OCI-M2 (cell line): ENCODE measurements around the gene NELFE.
"Not testable (repeated sequence)": the region's sequence is repeated elsewhere in the genome, so short reads cannot be mapped to it uniquely, and the experiment has no call there.

Experiments used
- DNase-seq: peaks from one replicate; lab custom pipeline; 2025; ENCODE audit not compliant: unreplicated experiment; lab: John Stamatoyannopoulos, UW

The NELFE gene

DNA sequence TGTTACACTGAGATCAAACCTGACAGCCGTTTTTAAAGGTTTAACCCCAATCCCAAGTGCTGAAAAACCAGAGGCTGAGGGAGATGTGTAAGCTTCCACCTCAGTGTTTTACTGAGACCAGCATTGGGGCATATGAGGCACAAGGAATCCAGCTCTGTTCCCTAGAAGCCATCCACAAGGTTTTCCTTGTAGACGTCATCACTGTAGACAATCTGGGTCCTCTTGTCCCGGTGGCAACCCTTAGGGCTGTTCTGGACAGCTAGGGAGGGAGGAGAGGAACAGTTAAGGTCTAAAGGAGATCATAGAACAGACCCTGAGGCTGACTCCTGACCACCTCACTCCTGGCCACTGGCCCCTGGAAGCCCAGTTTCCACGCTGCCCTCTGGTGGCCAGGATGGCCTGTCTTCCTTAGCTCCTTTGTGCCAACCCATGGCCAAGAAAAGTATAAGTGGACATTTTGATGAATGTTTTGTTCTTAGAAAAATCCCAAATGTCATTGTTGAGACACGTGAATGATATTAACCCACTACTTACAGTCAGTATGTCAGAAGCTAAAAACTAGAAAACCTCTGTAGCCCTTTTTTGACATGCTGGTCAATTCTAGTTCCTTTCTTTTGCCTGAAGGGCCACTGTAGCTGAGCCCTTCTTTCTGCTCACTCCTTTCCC, 6.5 kb downstream of the NELFE start:
- no peak for DNase-seq

DNA sequence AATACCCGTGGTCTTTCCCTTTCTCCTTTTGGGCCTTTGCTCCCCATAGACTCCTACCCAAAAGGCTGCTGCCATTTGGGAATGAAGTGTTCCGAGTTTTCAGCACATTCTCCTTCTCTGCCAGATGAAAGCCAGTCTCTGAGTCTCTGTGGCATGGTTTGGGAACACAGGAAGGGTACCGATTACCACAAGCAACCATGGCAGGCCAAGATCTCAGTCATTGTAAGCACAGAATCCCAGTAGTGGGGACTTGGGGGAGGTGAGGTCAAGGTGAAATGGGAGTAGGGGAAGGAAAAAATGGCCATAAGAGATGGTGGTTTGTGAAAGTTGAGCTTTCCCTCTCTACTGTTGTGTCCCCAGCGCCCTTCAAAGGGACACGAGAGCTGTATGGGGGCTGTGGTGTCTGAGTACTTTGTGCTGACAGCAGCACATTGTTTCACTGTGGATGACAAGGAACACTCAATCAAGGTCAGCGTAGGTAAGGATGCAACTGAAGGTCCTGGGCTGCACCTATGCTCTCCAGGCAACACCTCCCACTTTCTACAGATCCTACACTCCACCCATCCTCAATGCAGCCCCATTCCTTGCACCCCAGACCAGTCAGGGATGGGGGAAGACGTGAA, 8.7 kb downstream of the NELFE start:
- no peak for DNase-seq

DNA sequence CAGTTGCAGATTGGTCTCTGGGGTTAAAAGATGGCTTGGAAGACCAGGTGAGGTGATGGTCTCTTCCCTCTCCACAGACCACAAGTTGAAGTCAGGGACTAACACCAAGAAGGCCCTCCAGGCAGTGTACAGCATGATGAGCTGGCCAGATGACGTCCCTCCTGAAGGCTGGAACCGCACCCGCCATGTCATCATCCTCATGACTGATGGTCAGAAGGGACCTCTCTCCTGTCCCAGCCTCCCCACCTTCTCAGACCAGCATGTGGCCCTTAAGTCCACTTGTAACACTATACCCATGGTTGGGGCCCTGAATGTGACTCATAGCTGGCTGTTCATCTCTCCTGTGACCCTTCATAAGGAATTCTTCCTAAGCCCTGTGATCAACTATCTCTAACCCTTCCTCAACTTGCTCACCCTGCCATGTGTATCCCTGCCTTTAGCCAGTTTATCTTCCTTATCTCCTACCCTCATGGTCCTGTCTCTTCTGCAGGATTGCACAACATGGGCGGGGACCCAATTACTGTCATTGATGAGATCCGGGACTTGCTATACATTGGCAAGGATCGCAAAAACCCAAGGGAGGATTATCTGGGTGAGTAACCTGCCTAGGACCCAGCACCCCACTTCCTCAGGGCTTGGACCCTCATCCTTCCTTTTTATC, 9.9 kb downstream of the NELFE start:
- no peak for DNase-seq

DNA sequence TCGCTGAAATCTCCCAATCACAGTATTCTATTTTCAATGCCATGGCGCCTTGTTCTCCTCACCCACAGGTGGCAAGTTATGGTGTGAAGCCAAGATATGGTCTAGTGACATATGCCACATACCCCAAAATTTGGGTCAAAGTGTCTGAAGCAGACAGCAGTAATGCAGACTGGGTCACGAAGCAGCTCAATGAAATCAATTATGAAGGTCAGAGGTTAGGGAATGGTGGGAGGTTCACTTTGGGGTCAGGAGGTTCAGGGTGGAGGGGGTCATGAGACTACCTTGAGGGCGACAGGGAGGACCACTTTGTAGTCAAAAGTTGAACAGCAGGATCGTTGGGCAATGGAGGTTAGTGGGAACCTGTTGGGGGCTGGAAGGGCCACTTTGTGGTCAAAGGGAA, 10.5 kb downstream of the NELFE start:
- no peak for DNase-seq

DNA sequence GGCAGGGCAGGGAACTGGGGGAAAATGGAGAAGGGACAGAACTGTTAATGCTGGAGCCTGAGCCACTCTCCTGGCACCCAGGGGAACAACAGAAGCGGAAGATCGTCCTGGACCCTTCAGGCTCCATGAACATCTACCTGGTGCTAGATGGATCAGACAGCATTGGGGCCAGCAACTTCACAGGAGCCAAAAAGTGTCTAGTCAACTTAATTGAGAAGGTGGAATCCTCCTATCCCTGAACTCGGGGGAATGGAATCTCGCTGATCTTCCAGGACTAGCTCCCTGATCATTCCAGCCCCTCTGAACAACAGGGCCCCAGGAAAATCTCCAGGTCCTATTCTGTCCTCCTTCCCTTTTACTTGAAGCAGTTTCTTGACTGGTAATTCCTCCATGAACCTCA, 10.9 kb downstream of the NELFE start:
- DNase-seq, result no peak

DNA sequence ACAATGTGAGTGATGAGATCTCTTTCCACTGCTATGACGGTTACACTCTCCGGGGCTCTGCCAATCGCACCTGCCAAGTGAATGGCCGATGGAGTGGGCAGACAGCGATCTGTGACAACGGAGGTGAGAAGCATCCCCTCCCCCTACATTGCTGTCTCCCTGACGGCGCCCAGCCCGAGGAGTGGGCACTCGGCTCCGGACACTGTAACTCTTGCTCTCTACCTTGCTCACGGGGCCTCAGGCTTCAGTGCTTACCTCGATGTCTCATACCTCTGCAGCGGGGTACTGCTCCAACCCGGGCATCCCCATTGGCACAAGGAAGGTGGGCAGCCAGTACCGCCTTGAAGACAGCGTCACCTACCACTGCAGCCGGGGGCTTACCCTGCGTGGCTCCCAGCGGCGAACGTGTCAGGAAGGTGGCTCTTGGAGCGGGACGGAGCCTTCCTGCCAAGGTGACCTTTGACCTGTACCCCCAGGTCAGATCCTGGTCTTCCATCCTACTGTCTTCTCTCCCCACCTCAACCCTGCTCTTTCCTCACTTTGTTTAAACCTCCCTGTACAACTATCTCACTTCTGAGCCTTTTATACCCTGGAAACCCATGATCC, 11.6 kb downstream of the NELFE start:
- no peak for DNase-seq

DNA sequence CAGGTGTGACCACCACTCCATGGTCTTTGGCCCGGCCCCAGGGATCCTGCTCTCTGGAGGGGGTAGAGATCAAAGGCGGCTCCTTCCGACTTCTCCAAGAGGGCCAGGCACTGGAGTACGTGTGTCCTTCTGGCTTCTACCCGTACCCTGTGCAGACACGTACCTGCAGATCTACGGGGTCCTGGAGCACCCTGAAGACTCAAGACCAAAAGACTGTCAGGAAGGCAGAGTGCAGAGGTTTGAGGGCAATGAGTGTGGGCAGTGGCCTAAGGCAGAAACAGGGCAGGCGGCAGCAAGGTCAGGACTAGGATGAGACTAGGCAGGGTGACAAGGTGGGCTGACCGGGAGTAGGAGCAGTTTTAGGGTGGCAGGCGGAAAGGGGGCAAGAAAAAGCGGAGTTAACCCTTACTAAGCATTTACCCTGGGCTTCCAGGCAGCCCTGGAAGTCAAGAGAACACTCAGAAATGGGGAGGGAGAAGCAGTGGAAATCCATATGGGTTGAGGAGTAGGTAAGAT, 12.3 kb downstream of the NELFE start:
- DNase-seq, result no peak

DNA sequence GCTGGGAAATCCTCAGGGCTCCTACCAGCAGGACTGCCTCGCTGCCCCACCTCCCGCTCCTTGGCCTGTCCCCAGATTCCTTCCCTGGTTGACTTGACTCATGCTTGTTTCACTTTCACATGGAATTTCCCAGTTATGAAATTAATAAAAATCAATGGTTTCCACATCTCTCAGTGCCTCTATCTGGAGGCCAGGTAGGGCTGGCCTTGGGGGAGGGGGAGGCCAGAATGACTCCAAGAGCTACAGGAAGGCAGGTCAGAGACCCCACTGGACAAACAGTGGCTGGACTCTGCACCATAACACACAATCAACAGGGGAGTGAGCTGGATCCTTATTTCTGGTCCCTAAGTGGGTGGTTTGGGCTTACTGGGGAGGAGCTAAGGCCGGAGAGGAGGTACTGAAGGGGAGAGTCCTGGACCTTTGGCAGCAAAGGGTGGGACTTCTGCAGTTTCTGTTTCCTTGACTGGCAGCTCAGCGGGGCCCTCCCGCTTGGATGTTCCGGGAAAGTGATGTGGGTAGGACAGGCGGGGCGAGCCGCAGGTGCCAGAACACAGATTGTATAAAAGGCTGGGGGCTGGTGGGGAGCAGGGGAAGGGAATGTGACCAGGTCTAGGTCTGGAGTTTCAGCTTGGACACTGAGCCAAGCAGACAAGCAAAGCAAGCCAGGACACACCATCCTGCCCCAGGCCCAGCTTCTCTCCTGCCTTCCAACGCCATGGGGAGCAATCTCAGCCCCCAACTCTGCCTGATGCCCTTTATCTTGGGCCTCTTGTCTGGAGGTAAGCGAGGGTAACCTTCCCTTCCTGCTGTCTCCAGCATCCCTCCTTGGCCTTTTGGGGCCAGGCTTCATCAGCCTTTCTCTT, 13.0 kb downstream of the NELFE start, which contains the start of gene CFB:
Gene CFB (plus strand): TSS at position 589 of the 863 bp plus-strand sequence. CDS start 127 bp downstream, at position 716.
- DNase-seq, result no peak

DNA sequence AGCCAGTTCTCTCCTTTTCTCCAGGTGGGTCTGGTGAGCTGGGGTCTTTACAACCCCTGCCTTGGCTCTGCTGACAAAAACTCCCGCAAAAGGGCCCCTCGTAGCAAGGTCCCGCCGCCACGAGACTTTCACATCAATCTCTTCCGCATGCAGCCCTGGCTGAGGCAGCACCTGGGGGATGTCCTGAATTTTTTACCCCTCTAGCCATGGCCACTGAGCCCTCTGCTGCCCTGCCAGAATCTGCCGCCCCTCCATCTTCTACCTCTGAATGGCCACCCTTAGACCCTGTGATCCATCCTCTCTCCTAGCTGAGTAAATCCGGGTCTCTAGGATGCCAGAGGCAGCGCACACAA, 13.6 kb downstream of the NELFE start:
- DNase-seq, result no peak

DNA sequence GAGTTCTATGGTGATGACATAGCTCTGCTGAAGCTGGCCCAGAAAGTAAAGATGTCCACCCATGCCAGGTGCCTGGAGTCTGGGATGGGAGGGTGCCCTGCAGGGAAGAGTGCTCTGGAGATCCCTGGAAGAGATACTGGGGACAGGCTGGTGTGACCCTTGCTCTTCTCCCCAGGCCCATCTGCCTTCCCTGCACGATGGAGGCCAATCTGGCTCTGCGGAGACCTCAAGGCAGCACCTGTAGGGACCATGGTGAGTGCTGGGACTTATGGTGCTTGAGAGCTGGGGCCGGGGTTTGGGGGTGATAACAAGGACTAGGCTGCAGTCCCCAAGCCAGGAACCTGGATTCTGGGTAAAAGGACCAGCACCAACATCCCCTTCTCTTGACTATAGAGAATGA, 15.0 kb downstream of the NELFE start:
- no peak for DNase-seq

DNA sequence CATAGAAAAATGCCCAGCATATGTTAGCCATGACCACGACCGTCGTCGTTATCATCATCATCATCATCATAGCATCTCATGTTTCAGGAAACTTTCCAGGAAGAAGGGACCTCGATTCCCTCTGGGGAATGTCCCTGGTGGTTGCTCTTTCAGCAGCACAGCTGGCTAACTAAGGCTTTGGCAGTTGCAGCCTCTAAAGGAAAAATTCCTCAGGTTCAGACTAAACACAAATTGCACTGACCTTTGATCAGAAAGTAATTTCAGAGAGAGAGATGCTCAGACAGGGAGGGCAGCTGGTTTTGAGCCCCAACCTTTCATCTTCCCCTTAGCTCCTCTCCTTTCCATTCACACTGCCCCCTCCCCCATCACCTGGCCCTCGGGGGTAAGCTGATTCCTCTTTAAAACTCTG, 18.5 kb downstream of the NELFE start:
- no peak for DNase-seq

DNA sequence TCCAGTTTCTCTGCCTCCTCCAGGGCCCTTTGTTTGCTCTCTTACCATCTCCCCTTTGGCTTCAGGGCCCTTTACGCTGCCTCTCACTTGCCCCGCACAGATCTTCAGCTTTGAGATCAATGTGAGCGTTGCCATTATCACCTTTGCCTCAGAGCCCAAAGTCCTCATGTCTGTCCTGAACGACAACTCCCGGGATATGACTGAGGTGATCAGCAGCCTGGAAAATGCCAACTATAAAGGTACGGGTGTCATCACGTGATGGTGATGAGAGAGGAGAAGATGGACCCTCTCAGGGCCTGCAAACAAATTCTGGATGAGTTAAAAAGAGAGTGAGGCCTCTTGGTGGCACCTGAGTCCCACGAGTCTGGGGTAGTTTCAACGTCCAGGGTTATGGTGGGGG, 22.9 kb downstream of the NELFE start:
- DNase-seq, result no peak

DNA sequence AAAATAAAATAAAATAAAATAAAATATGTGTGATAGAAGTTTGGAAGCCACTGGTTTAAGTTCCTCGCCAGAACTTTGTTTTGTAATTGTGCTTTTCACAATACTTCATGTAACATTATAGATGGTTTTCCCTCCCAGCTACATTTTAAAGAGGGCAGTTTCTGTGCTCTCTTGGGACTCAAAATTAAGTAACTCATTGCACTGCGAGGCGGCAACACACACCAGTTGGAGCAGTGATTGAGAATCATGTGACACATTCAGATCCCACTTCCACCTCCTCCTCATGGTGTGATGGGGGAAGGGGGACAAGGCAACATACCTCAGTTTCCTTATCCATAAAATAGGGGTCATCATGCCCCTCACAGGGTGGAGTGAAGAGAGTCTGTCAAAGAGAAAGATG, 23.8 kb downstream of the NELFE start:
- no peak for DNase-seq

DNA sequence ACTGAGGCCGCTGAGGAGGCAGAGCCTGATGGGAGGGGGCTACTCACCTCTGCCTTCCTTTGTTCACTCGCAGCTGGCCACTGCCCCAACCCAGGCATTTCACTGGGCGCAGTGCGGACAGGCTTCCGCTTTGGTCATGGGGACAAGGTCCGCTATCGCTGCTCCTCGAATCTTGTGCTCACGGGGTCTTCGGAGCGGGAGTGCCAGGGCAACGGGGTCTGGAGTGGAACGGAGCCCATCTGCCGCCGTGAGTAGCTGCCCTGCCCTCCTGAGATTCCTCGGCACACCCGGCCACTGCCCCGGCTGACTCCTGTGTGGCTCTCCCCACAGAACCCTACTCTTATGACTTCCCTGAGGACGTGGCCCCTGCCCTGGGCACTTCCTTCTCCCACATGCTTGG, 25.2 kb downstream of the NELFE start:
- DNase-seq, result no peak

DNA sequence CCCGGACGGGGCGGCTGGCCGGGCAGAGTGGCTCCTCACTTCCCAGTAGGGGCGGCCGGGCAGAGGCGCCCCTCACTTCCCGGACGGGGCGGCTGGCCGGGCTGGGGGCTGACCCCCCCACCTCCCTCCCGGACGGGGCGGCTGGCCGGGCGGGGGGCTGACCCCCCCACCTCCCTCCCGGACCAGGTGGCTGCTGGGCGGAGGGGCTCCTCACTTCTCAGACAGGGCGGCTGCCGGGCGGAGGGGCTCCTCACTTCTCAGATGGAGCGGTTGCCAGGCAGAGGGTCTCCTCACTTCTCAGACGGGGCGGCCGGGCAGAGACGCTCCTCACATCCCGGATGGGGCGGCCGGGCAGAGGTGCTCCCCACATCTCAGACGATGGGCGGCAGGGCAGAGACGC, 26.6 kb downstream of the NELFE start:
- not testable (repeated sequence) for DNase-seq

DNA sequence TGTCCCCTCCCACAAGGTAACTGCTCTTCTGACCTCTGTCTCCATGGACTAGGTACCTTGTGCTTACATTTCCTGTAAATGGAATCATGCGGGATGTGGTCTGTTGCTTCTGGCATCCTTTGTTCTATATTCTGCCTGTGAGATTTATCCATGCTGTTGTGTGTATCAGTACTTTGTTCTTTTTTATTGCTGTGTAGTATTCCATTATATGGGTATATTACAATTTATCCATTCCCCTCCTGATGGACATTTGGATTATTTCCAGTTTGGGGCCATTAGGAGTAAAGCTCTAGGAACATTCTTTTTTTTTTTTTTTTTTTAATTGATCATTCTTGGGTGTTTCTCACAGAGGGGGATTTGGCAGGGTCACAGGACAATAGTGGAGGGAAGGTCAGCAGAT, 27.8 kb downstream of the NELFE start:
- no peak for DNase-seq

DNA sequence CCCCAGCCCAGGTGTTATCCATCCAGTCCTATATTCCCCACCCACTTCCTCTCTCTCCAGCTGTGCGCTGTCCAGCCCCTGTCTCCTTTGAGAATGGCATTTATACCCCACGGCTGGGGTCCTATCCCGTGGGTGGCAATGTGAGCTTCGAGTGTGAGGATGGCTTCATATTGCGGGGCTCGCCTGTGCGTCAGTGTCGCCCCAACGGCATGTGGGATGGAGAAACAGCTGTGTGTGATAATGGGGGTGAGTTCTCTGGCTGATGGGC, 30.2 kb downstream of the NELFE start:
- DNase-seq, result no peak

DNA sequence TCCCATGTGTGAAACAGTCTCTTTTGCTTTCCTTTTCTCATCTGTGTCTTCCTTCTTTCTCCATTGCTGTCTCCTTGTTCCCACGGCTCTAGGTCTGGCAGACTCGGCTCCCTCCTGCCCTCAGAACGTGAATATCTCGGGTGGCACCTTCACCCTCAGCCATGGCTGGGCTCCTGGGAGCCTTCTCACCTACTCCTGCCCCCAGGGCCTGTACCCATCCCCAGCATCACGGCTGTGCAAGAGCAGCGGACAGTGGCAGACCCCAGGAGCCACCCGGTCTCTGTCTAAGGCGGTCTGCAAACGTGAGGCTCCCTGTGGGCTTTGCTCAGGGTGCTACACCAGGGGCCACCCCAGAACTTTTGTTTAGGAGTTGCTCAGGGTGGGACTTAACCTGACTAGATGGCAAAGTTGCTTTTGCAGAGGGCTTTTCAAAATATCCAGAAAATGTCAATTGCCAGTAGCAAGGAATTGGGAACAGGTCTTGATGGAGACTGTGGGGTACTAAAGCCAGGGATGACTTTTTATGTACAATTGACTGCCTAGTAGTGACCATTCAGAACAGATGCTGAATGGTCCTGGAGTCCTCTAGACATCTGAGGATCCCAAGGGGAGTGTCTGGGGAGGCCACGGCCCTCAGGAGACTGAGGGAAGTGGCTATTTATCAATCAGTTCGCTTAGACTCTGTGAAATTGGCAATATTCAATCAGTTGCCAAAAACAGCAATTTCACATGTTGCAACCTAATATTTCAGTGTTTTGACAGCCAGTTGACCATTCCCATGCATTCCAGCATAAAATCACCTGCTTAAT, 30.7 kb downstream of the NELFE start:
- no peak for DNase-seq

DNA sequence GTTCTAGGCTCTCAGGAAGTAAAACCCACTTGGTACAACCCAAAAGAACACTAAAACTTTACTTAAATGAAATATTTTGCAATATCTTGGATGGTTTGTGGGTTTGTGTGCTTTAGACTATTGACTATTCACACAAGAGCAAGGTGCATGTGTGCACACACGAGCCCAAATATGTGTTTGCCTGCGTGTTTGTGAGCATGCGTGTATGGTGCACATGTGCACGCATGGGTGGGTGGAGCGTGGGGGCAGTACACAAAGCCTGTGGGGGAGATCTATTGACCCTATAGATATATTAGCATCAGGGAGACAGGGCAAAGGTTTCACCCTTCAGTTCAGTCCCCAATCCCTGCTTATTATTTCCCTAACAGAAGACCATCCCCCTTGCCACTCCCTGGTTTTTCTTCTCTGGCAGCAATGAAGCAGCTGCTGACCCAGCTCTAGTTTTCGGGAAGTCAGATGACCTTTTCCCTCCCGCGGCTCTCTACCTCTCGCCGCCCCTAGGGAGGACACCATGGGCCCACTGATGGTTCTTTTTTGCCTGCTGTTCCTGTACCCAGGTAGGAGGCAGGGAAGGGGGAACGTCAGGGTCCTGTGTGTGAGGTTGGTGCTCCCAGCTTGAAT, 31.4 kb downstream of the NELFE start, which contains the start of gene C2:
Gene C2 (plus strand): TSS at position 476 of the 621 bp plus-strand sequence. CDS start 36 bp downstream, at position 512.
- DNase-seq, result no peak

DNA sequence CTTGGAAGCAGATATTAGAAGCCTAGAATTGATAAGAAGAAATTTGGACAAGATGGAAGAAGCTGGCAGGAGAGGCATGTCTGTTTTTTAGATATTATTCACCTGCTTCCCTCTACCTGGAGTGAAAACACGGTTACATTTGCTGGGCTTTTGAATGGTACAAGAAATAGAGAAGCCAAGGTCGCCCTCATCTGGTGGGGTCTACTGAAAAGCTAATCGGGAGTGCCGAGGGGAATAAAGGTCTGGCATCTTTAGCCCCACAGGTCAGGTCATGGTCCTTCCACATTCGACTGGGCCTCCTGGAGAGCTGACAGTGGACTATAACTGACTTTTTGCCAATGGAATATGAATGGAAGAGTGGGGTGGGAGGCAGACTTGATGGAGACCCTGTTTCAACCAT, 35.8 kb downstream of the NELFE start:
- no peak for DNase-seq
